ENCODE measurements around the gene ZMAT3. TPM values are rescaled to one million over a fixed set of nuclear protein-coding genes. Genes with fewer than 3 reads are reported as not detected.

The ZMAT3 gene
- total and polyA plus RNA-seq, 3 experiments from 2014 or later: 10.7 to 16.3 (median 14.7) TPM

Other genes with a start within 250 kb of the ZMAT3 start
- 10 to 100 TPM; 18.8 to 19.5 TPM for gene PIK3CA, start 76.5 kb upstream of the ZMAT3 start, total RNA-seq
- 18.3 TPM for gene PIK3CA, start 76.5 kb upstream of the ZMAT3 start, polyA plus RNA-seq
- gene KCNMB3, start 179.3 kb upstream of the ZMAT3 start, total RNA-seq: under 1 TPM; 0.59 to 0.71 TPM
- not detected for gene KCNMB3, start 179.3 kb upstream of the ZMAT3 start, polyA plus RNA-seq